OCI-LY3 (cell line): ENCODE results near the gene TMEM163.

Source experiments
- EZH2phosphoT487 ChIP-seq: fragments of 200-600 bp; shearing (Covaris generic); IDR thresholded peaks from 2 replicates; pipeline ENCODE4 v1.6.1; 2018; ENCODE audit warnings: antibody characterized with exemption, mixed run types, low read depth
- TF ChIP-seq, protein P1 (sequence below): fragments of 200-600, 300-600 bp; sonication (generic); IDR thresholded peaks from 2 replicates; pipeline ENCODE4 v1.5.1; 2014; ENCODE audit warnings: antibody characterized with exemption, low read length, low read depth

DNA sequence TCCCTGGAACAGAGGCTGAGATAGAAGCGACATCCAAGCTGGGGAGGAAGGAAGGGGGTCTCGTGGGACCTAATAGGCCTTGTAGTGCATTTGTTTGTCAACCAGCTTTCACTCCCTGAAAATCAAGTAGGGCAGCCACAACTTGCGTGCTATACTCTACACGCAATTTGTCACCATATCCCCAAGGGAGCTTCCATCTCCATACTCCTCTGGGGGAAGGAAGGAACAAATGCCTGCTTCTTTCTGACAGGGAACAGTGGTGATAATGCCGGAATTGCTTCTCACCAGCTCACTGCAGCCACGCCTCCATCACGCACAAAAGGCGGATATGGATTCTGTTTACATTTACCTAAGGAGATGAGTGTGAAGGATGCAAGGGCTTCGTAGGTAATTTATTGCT, 213.4 kb downstream of the TMEM163 start:
- TF ChIP-seq, protein P1, sequence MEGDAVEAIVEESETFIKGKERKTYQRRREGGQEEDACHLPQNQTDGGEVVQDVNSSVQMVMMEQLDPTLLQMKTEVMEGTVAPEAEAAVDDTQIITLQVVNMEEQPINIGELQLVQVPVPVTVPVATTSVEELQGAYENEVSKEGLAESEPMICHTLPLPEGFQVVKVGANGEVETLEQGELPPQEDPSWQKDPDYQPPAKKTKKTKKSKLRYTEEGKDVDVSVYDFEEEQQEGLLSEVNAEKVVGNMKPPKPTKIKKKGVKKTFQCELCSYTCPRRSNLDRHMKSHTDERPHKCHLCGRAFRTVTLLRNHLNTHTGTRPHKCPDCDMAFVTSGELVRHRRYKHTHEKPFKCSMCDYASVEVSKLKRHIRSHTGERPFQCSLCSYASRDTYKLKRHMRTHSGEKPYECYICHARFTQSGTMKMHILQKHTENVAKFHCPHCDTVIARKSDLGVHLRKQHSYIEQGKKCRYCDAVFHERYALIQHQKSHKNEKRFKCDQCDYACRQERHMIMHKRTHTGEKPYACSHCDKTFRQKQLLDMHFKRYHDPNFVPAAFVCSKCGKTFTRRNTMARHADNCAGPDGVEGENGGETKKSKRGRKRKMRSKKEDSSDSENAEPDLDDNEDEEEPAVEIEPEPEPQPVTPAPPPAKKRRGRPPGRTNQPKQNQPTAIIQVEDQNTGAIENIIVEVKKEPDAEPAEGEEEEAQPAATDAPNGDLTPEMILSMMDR, result no peak
- TF ChIP-seq EZH2phosphoT487, result no peak
